Measurements from ENCODE around the gene MFN2. TPM values are rescaled to one million over a fixed set of nuclear protein-coding genes. Genes with fewer than 3 reads are reported as not detected.

MFN2 gene
- total and polyA plus RNA-seq, 2 of the 8 experiments (the other 6 are each of a cell fraction or from before 2014, with no cell fraction given): 34.0 to 62.5 TPM

DNA sequence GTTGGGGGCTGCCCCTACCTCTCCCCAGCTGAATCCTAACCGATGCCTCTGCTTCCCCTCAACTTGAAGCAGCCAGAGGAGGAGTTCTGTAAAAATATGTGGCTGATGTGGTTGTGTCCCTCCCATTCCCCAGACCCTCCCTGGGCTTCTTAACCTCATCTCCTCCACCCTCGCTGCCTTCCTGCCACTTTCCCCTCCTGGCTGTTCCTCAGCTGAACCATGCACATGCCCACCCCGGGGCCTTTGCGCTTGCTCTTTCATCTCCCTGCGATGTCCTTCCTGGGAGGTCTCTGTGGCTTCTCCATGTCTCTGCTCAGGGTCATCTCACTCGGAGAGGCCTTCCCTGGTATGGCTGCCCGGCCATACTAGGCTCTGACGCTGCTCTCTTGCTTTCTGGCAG lies 48.0 kb downstream of the MFN2 start:
- POLR2A ChIA-PET (ENCODE audit: partially characterized antibody): interaction anchor here (1.1 to 8.5 kb wide), 2 partner anchors 8 to 9 kb away, joined by 4 to 66 read pairs; partner anchors contain the start of gene MIIP
- Histone ChIP-seq H3K23ac (ENCODE audit: insufficient read length) (no peak overlapping the region), H3K23me2 (ENCODE audit: low read depth, low read length) (no peaks in the 10 kb centered on the region), H3K14ac (ENCODE audit: insufficient read length) (no peak overlapping the region), H2BK120ac (replicated peaks; ENCODE audit: low read depth, low read length) (no peak overlapping the region), H4K20me1 (replicated peaks in 1 of 2; ENCODE audit: control insufficient read depth in 1 of 2, insufficient read depth in 2 of 2, low read length in 2 of 2) (peaks cover 3 to 9% of the 10 kb centered on the region in 2 experiments), H2BK5ac (ENCODE audit: low read depth, low read length) (no peak overlapping the region), H3K9me3 (ENCODE audit: insufficient read depth in 2 of 2, low read depth in 1 of 2, low read length in 1 of 2) (no peaks in the 10 kb centered on the region), H3K27me3 (replicated peaks in 1 of 4; ENCODE audit: control insufficient read depth in 3 of 4, extremely low read depth in 1 of 4, insufficient read depth in 3 of 4, low read length in 3 of 4) (no peaks in the 10 kb centered on the region), H4K91ac (replicated peaks; ENCODE audit: insufficient read length, low read length) (no peak overlapping the region), H2AK5ac (ENCODE audit: low read depth, low read length) (no peak overlapping the region), H3K36me3 (ENCODE audit: control insufficient read depth in 2 of 4, insufficient read depth in 4 of 4, low read length in 3 of 4) (peaks cover 12 to 57% (median 33%) of the 10 kb centered on the region in 4 experiments; a peak in 7 of 8 replicates), H2BK12ac (ENCODE audit: low read depth, low read length) (no peak overlapping the region), H2BK20ac (ENCODE audit: low read length) (no peak overlapping the region), H4K8ac (ENCODE audit: extremely low read depth, insufficient read depth, low read length) (no peak overlapping the region), H3K79me1 (ENCODE audit: low read depth, low read length) (no peaks in the 10 kb centered on the region; the same call in 1 of the 2 replicates), H3K4me3 (ENCODE audit: extremely low read depth in 1 of 4, insufficient read depth in 2 of 4, low read depth in 3 of 4, low read length in 4 of 4) (no peak overlapping the region), H3K27ac (ENCODE audit: low read depth, low read length) (no peak overlapping the region), H3K18ac (ENCODE audit: extremely low read depth, low read length) (no peak overlapping the region), H3K56ac (replicated peaks; ENCODE audit: insufficient read length, low read depth, low read length) (no peak overlapping the region), H3K79me2 (ENCODE audit: control insufficient read depth in 1 of 2, insufficient read depth in 2 of 2, low read length in 2 of 2) (no peaks in the 10 kb centered on the region), H3K9ac (replicated peaks in 1 of 4; ENCODE audit: extremely low read depth in 1 of 4, low read depth in 3 of 4, low read length in 3 of 4) (no peak overlapping the region), H2AFZ (ENCODE audit: low read length) (no peak overlapping the region), H3K4me1 (replicated peaks in 1 of 4; ENCODE audit: control insufficient read depth in 3 of 4, insufficient read depth in 4 of 4, low read length in 3 of 4) (no peaks in the 10 kb centered on the region), H2BK15ac (ENCODE audit: low read length) (no peak overlapping the region), H4K5ac (ENCODE audit: insufficient read length, low read depth, low read length) (no peak overlapping the region), H3K4ac (replicated peaks; ENCODE audit: insufficient read length, low read depth, low read length) (no peak overlapping the region), H3K4me2 (ENCODE audit: insufficient read depth in 1 of 2, low read depth in 2 of 2, low read length in 2 of 2) (no peak overlapping the region)
- 94% methylated on average over 8 of the region's 8 CpGs; no CpG with 5 or more reads in 1 of the 2 experiments for WGBS, 2 experiments (ENCODE audit: extremely low coverage in 1 of 2, insufficient coverage in 1 of 2, insufficient read length in 1 of 2, insufficient replicate concordance in 2 of 2, low coverage in 1 of 2, low lambda C conversion rate in 2 of 2, missing lambda C conversion rate in 1 of 2)
- DNase-seq (ENCODE audit: low read depth in 1 of 2, low spot score in 2 of 2) (no peak), FAIRE-seq (no peak)
- CTCF ChIA-PET (ENCODE audit: partially characterized antibody): interaction anchor here (0.6 to 1.2 kb wide), 2 partner anchors 9 to 35 kb away, joined by 4 to 5 read pairs; no protein-coding TSS in a partner anchor
- TF ChIP-seq RNF2 (IDR thresholded peaks at IDR 0.05; ENCODE audit: borderline replicate concordance, low read depth, low read length, missing control alignments, poor library complexity, severe bottlenecking) (no peak), SIRT6 (IDR thresholded peaks at IDR 0.05; ENCODE audit: low read length) (no peak), EZH2 (IDR thresholded peaks at IDR 0.05; ENCODE audit: low read depth, low read length, severe bottlenecking) (no peak), TBP (IDR thresholded peaks at IDR 0.05; ENCODE audit: low read depth, low read length) (no peak), KDM4A (IDR thresholded peaks at IDR 0.05; ENCODE audit: low read depth, low read length, severe bottlenecking) (no peak), SIX5 (IDR thresholded peaks at IDR 0.05; ENCODE audit: low read depth, low read length) (no peak), ZNF274 (IDR thresholded peaks at IDR 0.05; ENCODE audit: borderline replicate concordance, extremely low read depth, low read length) (no peak), SIN3A (conservative IDR thresholded peaks at IDR 0.05 in 1 of 2, IDR thresholded peaks at IDR 0.05 in 1 of 2; ENCODE audit: low read depth in 1 of 2, low read length in 2 of 2) (no peak), TEAD4 (IDR thresholded peaks at IDR 0.05; ENCODE audit: low read depth, low read length) (no peak), GABPA (IDR thresholded peaks at IDR 0.05; ENCODE audit: borderline replicate concordance, insufficient read depth, low read length) (no peak)
- TF ChIP-seq, protein P1, sequence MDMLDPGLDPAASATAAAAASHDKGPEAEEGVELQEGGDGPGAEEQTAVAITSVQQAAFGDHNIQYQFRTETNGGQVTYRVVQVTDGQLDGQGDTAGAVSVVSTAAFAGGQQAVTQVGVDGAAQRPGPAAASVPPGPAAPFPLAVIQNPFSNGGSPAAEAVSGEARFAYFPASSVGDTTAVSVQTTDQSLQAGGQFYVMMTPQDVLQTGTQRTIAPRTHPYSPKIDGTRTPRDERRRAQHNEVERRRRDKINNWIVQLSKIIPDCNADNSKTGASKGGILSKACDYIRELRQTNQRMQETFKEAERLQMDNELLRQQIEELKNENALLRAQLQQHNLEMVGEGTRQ (IDR thresholded peaks at IDR 0.05; ENCODE audit: low read length): no peak

All from H1 (cell line).